ENCODE data around the gene PPT2. TPM values are rescaled to one million over a fixed set of nuclear protein-coding genes. Genes with fewer than 3 reads are reported as not detected.
A peak's percentile ranks its signal among the peaks of the same experiment; 100 is the strongest.

PPT2 gene
- total and polyA plus RNA-seq, 2 of the 13 experiments (the other 11 are each of a cell fraction or from before 2014, with no cell fraction given): 39.2 to 61.8 TPM

- TF ChIP-seq DDIT3 (CRISPR knock-in tag; IDR thresholded peaks at IDR 0.05) (no peak), ZBTB1 (CRISPR knock-in tag; IDR thresholded peaks at IDR 0.05; ENCODE audit: borderline replicate concordance) (no peak), HMGXB3 (CRISPR knock-in tag; IDR thresholded peaks at IDR 0.05; ENCODE audit: borderline replicate concordance) (peak; percentile 30; the same call in 1 of the 2 replicates), ZNF224 (CRISPR knock-in tag; IDR thresholded peaks at IDR 0.05) (no peak), NR2F1 (CRISPR knock-in tag; IDR thresholded peaks at IDR 0.05) (no peak), ARID4A (CRISPR knock-in tag; IDR thresholded peaks at IDR 0.05; ENCODE audit: borderline replicate concordance) (peak; percentile 85; the same call in 1 of the 2 replicates), SP5 (CRISPR knock-in tag; IDR thresholded peaks at IDR 0.05; ENCODE audit: borderline replicate concordance, low read depth) (peak; percentile 65; the same call in 1 of the 2 replicates), ZUFSP (CRISPR knock-in tag; IDR thresholded peaks at IDR 0.05; ENCODE audit: borderline replicate concordance) (no peak), SMARCC2 (IDR thresholded peaks at IDR 0.05) (no peak), ZNF816 (CRISPR knock-in tag; IDR thresholded peaks at IDR 0.05; ENCODE audit: borderline replicate concordance) (no peak), SPEN (CRISPR knock-in tag; IDR thresholded peaks at IDR 0.05; ENCODE audit: low read depth) (peak; percentile 50; the same call in 1 of the 2 replicates), ZNF383 (CRISPR knock-in tag; IDR thresholded peaks at IDR 0.05; ENCODE audit: borderline replicate concordance) (no peak), WIZ (CRISPR knock-in tag; IDR thresholded peaks at IDR 0.05) (0 out of 2 replicates have a peak, but pooled peaks have one; percentile 28), NFYC (CRISPR knock-in tag; IDR thresholded peaks at IDR 0.05) (peak; percentile 92)
Measured at GRCh38 chr6:32175711-32176475, 22.0 kb downstream of the PPT2 start, which contains the start of gene AGPAT1 (continued).
